GM23338 (cell line): Measurements from ENCODE around the gene NOD1. TPM values are rescaled to one million over a fixed set of nuclear protein-coding genes. Genes with fewer than 3 reads are reported as not detected.

ENCODE experiments used
- ATAC-seq: fragments of 200-7000 bp; cut with Tn5 transposase; 3 replicates; pipeline ENCODE4 v1.9.1; 2020
- DNase-seq: peaks from one replicate; pipeline ENCODE4 v3.0.0-alpha.2; 2015; ENCODE audit warnings: low spot score
- H2AFZ ChIP-seq: fragments of 200-600 bp; sonication (generic); 2 replicates; pipeline ENCODE4 v1.8.0; 2016; ENCODE audit warnings: antibody characterized with exemption, mild to moderate bottlenecking, moderate library complexity
- H3F3A ChIP-seq: fragments of 200-600 bp; sonication (generic); replicated peaks from 2 replicates; pipeline ENCODE4 v1.8.0; 2017; ENCODE audit warnings: antibody characterized with exemption, mixed run types, low read depth
- H3K27ac ChIP-seq: fragments of 200-600 bp; sonication (generic); 2 replicates; pipeline ENCODE4 v1.6.1; 2016; ENCODE audit warnings: low read depth
- H3K27me3 ChIP-seq: fragments of 200-600 bp; sonication (generic); 2 replicates; pipeline ENCODE4 v1.8.0; 2016; ENCODE audit warnings: mild to moderate bottlenecking, mixed run types, moderate library complexity; ENCODE audit not compliant: insufficient read depth
- H3K36me3 ChIP-seq: fragments of 200-600 bp; sonication (generic); 2 replicates; pipeline ENCODE4 v1.8.0; 2016; ENCODE audit warnings: mild to moderate bottlenecking; ENCODE audit not compliant: insufficient read depth
- H3K4me1 ChIP-seq: fragments of 200-600 bp; sonication (generic); 2 replicates; pipeline ENCODE4 v1.8.0; 2016; ENCODE audit warnings: mild to moderate bottlenecking, moderate library complexity; ENCODE audit not compliant: insufficient read depth
- H3K4me2 ChIP-seq: fragments of 200-600 bp; sonication (generic); 2 replicates; pipeline ENCODE4 v1.7.1; 2017; ENCODE audit warnings: mixed run types
- H3K4me3 ChIP-seq: fragments of 200-600 bp; sonication (generic); 2 replicates; pipeline ENCODE4 v1.6.1; 2016; ENCODE audit warnings: mixed run types
- H3K79me2 ChIP-seq: fragments of 200-600 bp; sonication (generic); replicated peaks from 2 replicates; pipeline ENCODE4 v1.8.0; 2017; ENCODE audit warnings: mild to moderate bottlenecking; ENCODE audit not compliant: insufficient read depth
- H3K9me2 ChIP-seq: fragments of 200-600 bp; sonication (generic); 2 replicates; pipeline ENCODE4 v1.8.0; 2017; ENCODE audit not compliant: insufficient read depth
- H4K20me1 ChIP-seq: fragments of 200-600 bp; sonication (generic); replicated peaks from 2 replicates; pipeline ENCODE4 v1.8.0; 2017; ENCODE audit warnings: mild to moderate bottlenecking; ENCODE audit not compliant: insufficient read depth
- H3K27ac Mint-ChIP-seq: 2 replicates; pipeline ENCODE4 v1.8.0; 2020; ENCODE audit warnings: inconsistent platforms, mild to moderate bottlenecking, moderate library complexity, mixed read lengths
- H3K27me3 Mint-ChIP-seq: 3 replicates; pipeline ENCODE4 v1.8.0; 2022; ENCODE audit warnings: low read depth, mild to moderate bottlenecking, moderate library complexity, mixed read lengths, inconsistent platforms; ENCODE audit not compliant: insufficient read depth, poor library complexity
- H3K36me3 Mint-ChIP-seq: 3 replicates; pipeline ENCODE4 v1.8.0; 2021; ENCODE audit warnings: low read depth, mild to moderate bottlenecking, inconsistent platforms, moderate library complexity, mixed read lengths
- H3K4me1 Mint-ChIP-seq: 3 replicates; pipeline ENCODE4 v1.8.0; 2020; ENCODE audit warnings: mild to moderate bottlenecking, inconsistent platforms, mixed read lengths
- H3K4me3 Mint-ChIP-seq: 3 replicates; pipeline ENCODE4 v1.8.0; 2021; ENCODE audit warnings: moderate library complexity, mild to moderate bottlenecking, inconsistent platforms, mixed read lengths
- H3K9me3 Mint-ChIP-seq: 3 replicates; pipeline ENCODE4 v1.8.0; 2020; ENCODE audit warnings: moderate library complexity, mild to moderate bottlenecking, inconsistent platforms, mixed read lengths
- CREB1 ChIP-seq: fragments of 250-450 bp; sonication (Bioruptor Pico); IDR thresholded peaks from 2 replicates; pipeline ENCODE4 v1.5.0; 2020; ENCODE audit warnings: low read depth, mild to moderate bottlenecking, moderate library complexity
- EZH2 ChIP-seq: fragments of 200-600 bp; sonication (generic); IDR thresholded peaks from one replicate; pipeline ENCODE4 v1.8.0; 2017; ENCODE audit warnings: antibody characterized with exemption, mild to moderate bottlenecking, low read depth; ENCODE audit not compliant: unreplicated experiment
- EZH2phosphoT487 ChIP-seq: fragments of 200-600 bp; sonication (generic); IDR thresholded peaks from one replicate; pipeline ENCODE4 v1.8.1; 2018; ENCODE audit warnings: antibody characterized with exemption; ENCODE audit not compliant: unreplicated experiment
- JUNB ChIP-seq: IDR thresholded peaks from one replicate; pipeline ENCODE4 v1.6.1; 2016; ENCODE audit warnings: antibody characterized with exemption; ENCODE audit not compliant: unreplicated experiment
- NANOG ChIP-seq: IDR thresholded peaks from 2 replicates; pipeline ENCODE4 v1.6.1; 2016; ENCODE audit warnings: antibody characterized with exemption, borderline replicate concordance
- POLR2AphosphoS5 ChIP-seq: IDR thresholded peaks from 2 replicates; pipeline ENCODE4 v1.6.1; 2016; ENCODE audit warnings: antibody characterized with exemption, low read depth
- STAT1 ChIP-seq: IDR thresholded peaks from one replicate; pipeline ENCODE4 v1.6.1; 2016; ENCODE audit warnings: antibody characterized with exemption; ENCODE audit not compliant: unreplicated experiment
- ZNF114 ChIP-seq: fragments of 250-450 bp; sonication (Bioruptor Pico); IDR thresholded peaks from 2 replicates; pipeline ENCODE4 v1.5.0; 2020; ENCODE audit warnings: mild to moderate bottlenecking, moderate library complexity
- ZNF331 ChIP-seq: fragments of 250-450 bp; sonication (Bioruptor Pico); IDR thresholded peaks from 2 replicates; pipeline ENCODE4 v1.5.0; 2020; ENCODE audit warnings: low read depth, mild to moderate bottlenecking, moderate library complexity
- polyA plus RNA-seq: library from polyadenylated mRNA; unstranded; fragments of >200 nt; fragmentation: Nextera tagmentation; extraction: Ambion mirVana; gene quantifications from 2 replicates; pipeline ENCODE4 v1.2.1, GENCODE V29; 2016
- total RNA-seq: library from RNA; depleted of rRNA; stranded (reverse); fragments of >200 nt; shearing (Covaris generic); gene quantifications from 2 replicates; pipeline ENCODE4 v1.2.3, GENCODE V29; 2014
- TF ChIP-seq, protein P1 (sequence below): IDR thresholded peaks from one replicate; pipeline ENCODE4 v1.6.1; 2018; ENCODE audit warnings: antibody characterized with exemption; ENCODE audit not compliant: unreplicated experiment
- TF ChIP-seq, protein P2 (sequence below): IDR thresholded peaks from 2 replicates; pipeline ENCODE4 v1.6.1; 2016; ENCODE audit warnings: antibody characterized with exemption
- TF ChIP-seq, protein P3 (sequence below): fragments of 250-450 bp; sonication (Bioruptor Pico); IDR thresholded peaks from 2 replicates; pipeline ENCODE4 v1.5.0; 2020; ENCODE audit warnings: mild to moderate bottlenecking, moderate library complexity
- TF ChIP-seq, protein P4 (sequence below), 2 experiments: fragments of 200-600 bp in 1 of 2; sonication (generic) in 1 of 2; conservative IDR thresholded peaks; 2 replicates each; pipeline versions ENCODE4 v1.5.1 to v1.6.1; 2016 to 2017; ENCODE audit warnings: antibody characterized with exemption in 2 of 2, low read depth in 2 of 2, mild to moderate bottlenecking in 2 of 2, moderate library complexity in 1 of 2

Gene NOD1
- total and polyA plus RNA-seq, 2 experiments from 2014 or later = 2.1 to 7.3 TPM

- TF ChIP-seq ZNF114 (CRISPR knock-in tag) (no peak), NANOG (no peak), EZH2phosphoT487 (no peak), POLR2AphosphoS5 (no peak), JUNB (no peak), EZH2 (no peak), CREB1 (CRISPR knock-in tag) (no peak), STAT1 (no peak), ZNF331 (no peak)
- TF ChIP-seq, protein P1, sequence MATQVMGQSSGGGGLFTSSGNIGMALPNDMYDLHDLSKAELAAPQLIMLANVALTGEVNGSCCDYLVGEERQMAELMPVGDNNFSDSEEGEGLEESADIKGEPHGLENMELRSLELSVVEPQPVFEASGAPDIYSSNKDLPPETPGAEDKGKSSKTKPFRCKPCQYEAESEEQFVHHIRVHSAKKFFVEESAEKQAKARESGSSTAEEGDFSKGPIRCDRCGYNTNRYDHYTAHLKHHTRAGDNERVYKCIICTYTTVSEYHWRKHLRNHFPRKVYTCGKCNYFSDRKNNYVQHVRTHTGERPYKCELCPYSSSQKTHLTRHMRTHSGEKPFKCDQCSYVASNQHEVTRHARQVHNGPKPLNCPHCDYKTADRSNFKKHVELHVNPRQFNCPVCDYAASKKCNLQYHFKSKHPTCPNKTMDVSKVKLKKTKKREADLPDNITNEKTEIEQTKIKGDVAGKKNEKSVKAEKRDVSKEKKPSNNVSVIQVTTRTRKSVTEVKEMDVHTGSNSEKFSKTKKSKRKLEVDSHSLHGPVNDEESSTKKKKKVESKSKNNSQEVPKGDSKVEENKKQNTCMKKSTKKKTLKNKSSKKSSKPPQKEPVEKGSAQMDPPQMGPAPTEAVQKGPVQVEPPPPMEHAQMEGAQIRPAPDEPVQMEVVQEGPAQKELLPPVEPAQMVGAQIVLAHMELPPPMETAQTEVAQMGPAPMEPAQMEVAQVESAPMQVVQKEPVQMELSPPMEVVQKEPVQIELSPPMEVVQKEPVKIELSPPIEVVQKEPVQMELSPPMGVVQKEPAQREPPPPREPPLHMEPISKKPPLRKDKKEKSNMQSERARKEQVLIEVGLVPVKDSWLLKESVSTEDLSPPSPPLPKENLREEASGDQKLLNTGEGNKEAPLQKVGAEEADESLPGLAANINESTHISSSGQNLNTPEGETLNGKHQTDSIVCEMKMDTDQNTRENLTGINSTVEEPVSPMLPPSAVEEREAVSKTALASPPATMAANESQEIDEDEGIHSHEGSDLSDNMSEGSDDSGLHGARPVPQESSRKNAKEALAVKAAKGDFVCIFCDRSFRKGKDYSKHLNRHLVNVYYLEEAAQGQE = no peak
- TF ChIP-seq, protein P2, sequence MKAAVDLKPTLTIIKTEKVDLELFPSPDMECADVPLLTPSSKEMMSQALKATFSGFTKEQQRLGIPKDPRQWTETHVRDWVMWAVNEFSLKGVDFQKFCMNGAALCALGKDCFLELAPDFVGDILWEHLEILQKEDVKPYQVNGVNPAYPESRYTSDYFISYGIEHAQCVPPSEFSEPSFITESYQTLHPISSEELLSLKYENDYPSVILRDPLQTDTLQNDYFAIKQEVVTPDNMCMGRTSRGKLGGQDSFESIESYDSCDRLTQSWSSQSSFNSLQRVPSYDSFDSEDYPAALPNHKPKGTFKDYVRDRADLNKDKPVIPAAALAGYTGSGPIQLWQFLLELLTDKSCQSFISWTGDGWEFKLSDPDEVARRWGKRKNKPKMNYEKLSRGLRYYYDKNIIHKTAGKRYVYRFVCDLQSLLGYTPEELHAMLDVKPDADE = no peak
- TF ChIP-seq, protein P3, sequence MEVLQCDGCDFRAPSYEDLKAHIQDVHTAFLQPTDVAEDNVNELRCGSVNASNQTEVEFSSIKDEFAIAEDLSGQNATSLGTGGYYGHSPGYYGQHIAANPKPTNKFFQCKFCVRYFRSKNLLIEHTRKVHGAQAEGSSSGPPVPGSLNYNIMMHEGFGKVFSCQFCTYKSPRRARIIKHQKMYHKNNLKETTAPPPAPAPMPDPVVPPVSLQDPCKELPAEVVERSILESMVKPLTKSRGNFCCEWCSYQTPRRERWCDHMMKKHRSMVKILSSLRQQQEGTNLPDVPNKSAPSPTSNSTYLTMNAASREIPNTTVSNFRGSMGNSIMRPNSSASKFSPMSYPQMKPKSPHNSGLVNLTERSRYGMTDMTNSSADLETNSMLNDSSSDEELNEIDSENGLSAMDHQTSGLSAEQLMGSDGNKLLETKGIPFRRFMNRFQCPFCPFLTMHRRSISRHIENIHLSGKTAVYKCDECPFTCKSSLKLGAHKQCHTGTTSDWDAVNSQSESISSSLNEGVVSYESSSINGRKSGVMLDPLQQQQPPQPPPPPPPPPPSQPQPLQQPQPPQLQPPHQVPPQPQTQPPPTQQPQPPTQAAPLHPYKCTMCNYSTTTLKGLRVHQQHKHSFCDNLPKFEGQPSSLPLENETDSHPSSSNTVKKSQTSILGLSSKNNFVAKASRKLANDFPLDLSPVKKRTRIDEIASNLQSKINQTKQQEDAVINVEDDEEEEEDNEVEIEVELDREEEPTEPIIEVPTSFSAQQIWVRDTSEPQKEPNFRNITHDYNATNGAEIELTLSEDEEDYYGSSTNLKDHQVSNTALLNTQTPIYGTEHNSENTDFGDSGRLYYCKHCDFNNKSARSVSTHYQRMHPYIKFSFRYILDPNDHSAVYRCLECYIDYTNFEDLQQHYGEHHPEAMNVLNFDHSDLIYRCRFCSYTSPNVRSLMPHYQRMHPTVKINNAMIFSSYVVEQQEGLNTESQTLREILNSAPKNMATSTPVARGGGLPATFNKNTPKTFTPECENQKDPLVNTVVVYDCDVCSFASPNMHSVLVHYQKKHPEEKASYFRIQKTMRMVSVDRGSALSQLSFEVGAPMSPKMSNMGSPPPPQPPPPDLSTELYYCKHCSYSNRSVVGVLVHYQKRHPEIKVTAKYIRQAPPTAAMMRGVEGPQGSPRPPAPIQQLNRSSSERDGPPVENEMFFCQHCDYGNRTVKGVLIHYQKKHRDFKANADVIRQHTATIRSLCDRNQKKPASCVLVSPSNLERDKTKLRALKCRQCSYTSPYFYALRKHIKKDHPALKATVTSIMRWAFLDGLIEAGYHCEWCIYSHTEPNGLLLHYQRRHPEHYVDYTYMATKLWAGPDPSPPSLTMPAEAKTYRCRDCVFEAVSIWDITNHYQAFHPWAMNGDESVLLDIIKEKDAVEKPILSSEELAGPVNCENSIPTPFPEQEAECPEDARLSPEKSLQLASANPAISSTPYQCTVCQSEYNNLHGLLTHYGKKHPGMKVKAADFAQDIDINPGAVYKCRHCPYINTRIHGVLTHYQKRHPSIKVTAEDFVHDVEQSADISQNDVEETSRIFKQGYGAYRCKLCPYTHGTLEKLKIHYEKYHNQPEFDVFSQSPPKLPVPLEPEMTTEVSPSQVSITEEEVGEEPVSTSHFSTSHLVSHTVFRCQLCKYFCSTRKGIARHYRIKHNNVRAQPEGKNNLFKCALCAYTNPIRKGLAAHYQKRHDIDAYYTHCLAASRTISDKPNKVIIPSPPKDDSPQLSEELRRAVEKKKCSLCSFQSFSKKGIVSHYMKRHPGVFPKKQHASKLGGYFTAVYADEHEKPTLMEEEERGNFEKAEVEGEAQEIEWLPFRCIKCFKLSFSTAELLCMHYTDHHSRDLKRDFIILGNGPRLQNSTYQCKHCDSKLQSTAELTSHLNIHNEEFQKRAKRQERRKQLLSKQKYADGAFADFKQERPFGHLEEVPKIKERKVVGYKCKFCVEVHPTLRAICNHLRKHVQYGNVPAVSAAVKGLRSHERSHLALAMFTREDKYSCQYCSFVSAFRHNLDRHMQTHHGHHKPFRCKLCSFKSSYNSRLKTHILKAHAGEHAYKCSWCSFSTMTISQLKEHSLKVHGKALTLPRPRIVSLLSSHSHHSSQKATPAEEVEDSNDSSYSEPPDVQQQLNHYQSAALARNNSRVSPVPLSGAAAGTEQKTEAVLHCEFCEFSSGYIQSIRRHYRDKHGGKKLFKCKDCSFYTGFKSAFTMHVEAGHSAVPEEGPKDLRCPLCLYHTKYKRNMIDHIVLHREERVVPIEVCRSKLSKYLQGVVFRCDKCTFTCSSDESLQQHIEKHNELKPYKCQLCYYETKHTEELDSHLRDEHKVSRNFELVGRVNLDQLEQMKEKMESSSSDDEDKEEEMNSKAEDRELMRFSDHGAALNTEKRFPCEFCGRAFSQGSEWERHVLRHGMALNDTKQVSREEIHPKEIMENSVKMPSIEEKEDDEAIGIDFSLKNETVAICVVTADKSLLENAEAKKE = no peak
- TF ChIP-seq, protein P4, sequence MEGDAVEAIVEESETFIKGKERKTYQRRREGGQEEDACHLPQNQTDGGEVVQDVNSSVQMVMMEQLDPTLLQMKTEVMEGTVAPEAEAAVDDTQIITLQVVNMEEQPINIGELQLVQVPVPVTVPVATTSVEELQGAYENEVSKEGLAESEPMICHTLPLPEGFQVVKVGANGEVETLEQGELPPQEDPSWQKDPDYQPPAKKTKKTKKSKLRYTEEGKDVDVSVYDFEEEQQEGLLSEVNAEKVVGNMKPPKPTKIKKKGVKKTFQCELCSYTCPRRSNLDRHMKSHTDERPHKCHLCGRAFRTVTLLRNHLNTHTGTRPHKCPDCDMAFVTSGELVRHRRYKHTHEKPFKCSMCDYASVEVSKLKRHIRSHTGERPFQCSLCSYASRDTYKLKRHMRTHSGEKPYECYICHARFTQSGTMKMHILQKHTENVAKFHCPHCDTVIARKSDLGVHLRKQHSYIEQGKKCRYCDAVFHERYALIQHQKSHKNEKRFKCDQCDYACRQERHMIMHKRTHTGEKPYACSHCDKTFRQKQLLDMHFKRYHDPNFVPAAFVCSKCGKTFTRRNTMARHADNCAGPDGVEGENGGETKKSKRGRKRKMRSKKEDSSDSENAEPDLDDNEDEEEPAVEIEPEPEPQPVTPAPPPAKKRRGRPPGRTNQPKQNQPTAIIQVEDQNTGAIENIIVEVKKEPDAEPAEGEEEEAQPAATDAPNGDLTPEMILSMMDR (conservative IDR thresholded peaks at IDR 0.05; ENCODE audit: low read depth in 2 of 2) = no peak
- no peaks in the 10 kb centered on the region for H3K36me3 ChIP-seq
- no peaks in the 10 kb centered on the region for H3K9me2 ChIP-seq
- no peaks in the 10 kb centered on the region for H3K9me3 Mint-ChIP-seq
- no peak overlapping the region for H3K27ac ChIP-seq
- peaks cover 7% of the 10 kb centered on the region for H3K27me3 Mint-ChIP-seq
- no peaks in the 10 kb centered on the region for H4K20me1 ChIP-seq
- no peak overlapping the region for H3K27ac Mint-ChIP-seq
- no peaks in the 10 kb centered on the region for H3K36me3 Mint-ChIP-seq
- ATAC-seq = no peak
- no peaks in the 10 kb centered on the region for H3F3A ChIP-seq
- no peak overlapping the region for H3K4me3 ChIP-seq
- H2AFZ ChIP-seq = no peak overlapping the region
- H3K4me1 Mint-ChIP-seq = peaks cover 28% of the 10 kb centered on the region
- H3K4me2 ChIP-seq = no peak overlapping the region
- no peak for DNase-seq
- H3K4me1 ChIP-seq = peaks cover 14% of the 10 kb centered on the region
- H3K27me3 ChIP-seq = no peaks in the 10 kb centered on the region
- no peak overlapping the region for H3K4me3 Mint-ChIP-seq
- peaks cover 11% of the 10 kb centered on the region for H3K79me2 ChIP-seq
These were observed 13.4 kb downstream of the NOD1 start for GRCh38 chr7:30465046-30465810.
